Fibroblast of skin of left biceps (primary cell): ENCODE results near the gene FRMD4A.

Source experiments
- DNase-seq, 2 experiments: peaks; one replicate each; pipeline ENCODE4 v3.0.0-alpha.2; 2013; ENCODE audit warnings: low read depth in 2 of 2

The FRMD4A gene

GRCh38 chr10:13758312-13758711, 572.4 kb downstream of the FRMD4A start:
- peak in 1 of 2 experiments; percentile 37 for DNase-seq

- no peak for DNase-seq
These were observed 576.4 kb downstream of the FRMD4A start for GRCh38 chr10:13754277-13754676.

GRCh38 chr10:13751191-13751764, 579.4 kb downstream of the FRMD4A start:
- no peak for DNase-seq

GRCh38 chr10:13750299-13751190, 580.2 kb downstream of the FRMD4A start:
- no peak for DNase-seq

GRCh38 chr10:13745271-13745670, 585.5 kb downstream of the FRMD4A start:
- DNase-seq = no peak

- no peak for DNase-seq
These were observed 586.8 kb downstream of the FRMD4A start for GRCh38 chr10:13743963-13744362.

GRCh38 chr10:13743101-13743693, 587.5 kb downstream of the FRMD4A start:
- no peak for DNase-seq

GRCh38 chr10:13741438-13741837, 589.3 kb downstream of the FRMD4A start:
- no peak for DNase-seq

- no peak for DNase-seq
These were observed 590.3 kb downstream of the FRMD4A start for GRCh38 chr10:13740461-13740860.

GRCh38 chr10:13739183-13739582, 591.5 kb downstream of the FRMD4A start:
- no peak for DNase-seq

- DNase-seq = no peak
These were observed 594.2 kb downstream of the FRMD4A start for GRCh38 chr10:13736506-13736905.

GRCh38 chr10:13734151-13734550, 596.6 kb downstream of the FRMD4A start:
- no peak for DNase-seq

GRCh38 chr10:13733071-13733470, 597.7 kb downstream of the FRMD4A start:
- no peak for DNase-seq

GRCh38 chr10:13732465-13732881, 598.3 kb downstream of the FRMD4A start:
- DNase-seq = no peak

- no peak for DNase-seq
These were observed 598.9 kb downstream of the FRMD4A start for GRCh38 chr10:13731799-13732198.

GRCh38 chr10:13730956-13731355, 599.8 kb downstream of the FRMD4A start:
- DNase-seq = no peak

- no peak for DNase-seq
These were observed 600.4 kb downstream of the FRMD4A start for GRCh38 chr10:13730306-13730652.

- DNase-seq = no peak
These were observed 601.0 kb downstream of the FRMD4A start for GRCh38 chr10:13729586-13730305.

GRCh38 chr10:13728898-13729535, 601.7 kb downstream of the FRMD4A start:
- no peak for DNase-seq

GRCh38 chr10:13725594-13725993, 605.1 kb downstream of the FRMD4A start:
- DNase-seq = no peak

GRCh38 chr10:13724484-13724883, 606.2 kb downstream of the FRMD4A start:
- peak; percentile 44 to 45 for DNase-seq
